GM19467 (cell line): ENCODE results near the gene NACAD.

Experiments
- ATAC-seq: cut with Tn5 transposase; IDR thresholded peaks from one replicate; pipeline ENCODE4 v1.9.1; 2021; ENCODE audit warnings: mild to moderate bottlenecking, moderate library complexity; ENCODE audit not compliant: unreplicated experiment

Gene NACAD

GRCh38 chr7:45092100-45092930 is 3.5 kb upstream of the NACAD start:
- ATAC-seq, result no peak

DNA sequence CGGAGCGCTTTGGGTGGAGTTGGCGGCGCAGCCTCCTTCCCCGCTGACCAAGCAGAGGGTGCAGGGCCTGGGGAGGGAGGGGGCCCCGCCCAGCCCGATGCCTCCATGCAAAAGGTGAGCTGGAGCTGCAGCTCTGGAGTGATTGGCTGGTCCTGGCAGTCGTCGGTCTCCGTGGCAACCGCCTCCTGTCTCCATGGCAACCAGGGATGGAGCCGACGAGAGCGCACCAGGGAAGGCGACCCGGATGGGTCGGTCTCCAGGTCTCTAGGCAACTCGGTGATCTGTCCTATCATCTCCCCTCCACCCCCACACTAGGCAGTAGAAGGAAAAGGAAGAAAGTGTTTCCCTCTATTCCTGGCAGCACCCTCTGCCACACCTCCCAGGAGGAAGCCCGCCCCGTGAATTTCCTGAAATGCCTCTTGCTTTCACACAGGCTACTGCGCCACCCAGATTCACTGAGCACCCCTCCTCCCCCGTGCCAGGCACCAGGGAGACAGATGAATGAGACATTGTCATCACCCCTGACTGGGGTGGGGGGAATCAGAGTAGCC is 647 bp upstream of the NACAD start:
- no peak for ATAC-seq

DNA sequence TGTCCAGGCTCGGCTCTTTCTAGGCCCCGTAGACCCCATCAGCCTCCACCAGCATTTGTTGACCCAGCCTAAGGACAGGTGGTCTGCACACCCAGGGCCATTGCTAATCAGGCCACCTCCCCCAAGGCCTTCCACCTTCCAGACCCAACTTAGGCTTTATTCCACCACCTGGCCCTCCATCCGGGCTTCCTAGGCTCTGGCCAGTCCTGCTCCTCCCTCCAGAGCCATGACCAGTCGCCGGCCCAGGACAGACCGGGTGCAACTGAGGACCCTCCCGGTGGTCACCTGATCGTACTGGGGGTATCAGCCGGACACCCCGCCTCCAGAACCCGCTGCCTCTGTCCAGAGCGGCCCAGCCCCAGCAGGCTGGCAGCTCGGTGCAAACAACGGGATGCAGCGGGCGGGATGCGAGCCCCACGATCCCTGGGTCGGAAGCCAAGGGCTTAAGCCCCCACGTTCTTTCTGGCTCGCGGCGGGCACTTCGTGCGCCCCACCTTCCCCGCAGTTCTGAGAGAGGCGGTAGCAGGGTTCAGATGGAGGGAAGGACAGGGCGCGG is 545 bp downstream of the NACAD start:
- ATAC-seq, result no peak

DNA sequence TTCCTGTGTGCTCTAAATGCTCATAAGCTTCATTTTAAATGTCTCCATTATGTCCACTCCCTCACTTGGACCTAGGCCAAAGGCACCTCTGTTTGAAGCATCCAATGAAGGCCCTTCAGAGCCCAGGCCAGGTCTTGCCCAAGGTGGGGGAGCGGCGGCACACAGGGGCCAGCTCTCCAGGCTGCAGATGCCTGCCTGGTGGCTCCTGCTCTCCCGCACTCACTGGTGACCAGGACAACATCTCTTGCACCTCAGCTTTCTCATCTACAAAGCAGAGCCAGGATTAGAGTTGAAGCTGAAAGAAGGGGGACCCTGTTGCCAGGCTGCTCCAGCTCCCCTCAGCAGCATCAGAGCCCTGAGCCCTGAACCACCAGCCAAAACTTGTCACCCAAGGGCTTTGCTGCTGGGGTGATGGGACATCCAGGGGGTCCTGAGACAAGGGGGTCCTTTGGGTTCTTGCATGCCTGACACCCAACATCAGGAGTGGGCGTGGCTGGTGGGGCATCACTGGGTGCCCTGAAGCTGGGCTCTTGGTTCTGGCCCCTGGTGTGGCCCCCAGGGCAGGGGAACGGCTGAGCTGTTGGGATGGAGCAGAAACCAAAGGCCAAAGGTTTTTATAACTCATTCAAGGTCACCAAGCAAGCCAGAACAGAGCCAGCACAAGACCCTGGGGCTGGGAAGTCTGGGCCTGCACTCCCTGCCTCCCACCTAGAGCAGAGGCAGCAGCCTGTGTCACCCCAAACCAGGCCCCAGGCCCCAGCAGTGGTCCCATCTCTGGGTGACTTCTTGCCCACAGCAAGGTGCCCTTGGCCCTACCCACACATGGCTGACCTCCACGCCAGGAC is 1.2 kb downstream of the NACAD start:
- no peak for ATAC-seq

- ATAC-seq, result no peak
These were observed 2.3 kb downstream of the NACAD start for GRCh38 chr7:45086331-45087065.

- no peak for ATAC-seq
These were observed 3.1 kb downstream of the NACAD start for GRCh38 chr7:45085619-45086200.

DNA sequence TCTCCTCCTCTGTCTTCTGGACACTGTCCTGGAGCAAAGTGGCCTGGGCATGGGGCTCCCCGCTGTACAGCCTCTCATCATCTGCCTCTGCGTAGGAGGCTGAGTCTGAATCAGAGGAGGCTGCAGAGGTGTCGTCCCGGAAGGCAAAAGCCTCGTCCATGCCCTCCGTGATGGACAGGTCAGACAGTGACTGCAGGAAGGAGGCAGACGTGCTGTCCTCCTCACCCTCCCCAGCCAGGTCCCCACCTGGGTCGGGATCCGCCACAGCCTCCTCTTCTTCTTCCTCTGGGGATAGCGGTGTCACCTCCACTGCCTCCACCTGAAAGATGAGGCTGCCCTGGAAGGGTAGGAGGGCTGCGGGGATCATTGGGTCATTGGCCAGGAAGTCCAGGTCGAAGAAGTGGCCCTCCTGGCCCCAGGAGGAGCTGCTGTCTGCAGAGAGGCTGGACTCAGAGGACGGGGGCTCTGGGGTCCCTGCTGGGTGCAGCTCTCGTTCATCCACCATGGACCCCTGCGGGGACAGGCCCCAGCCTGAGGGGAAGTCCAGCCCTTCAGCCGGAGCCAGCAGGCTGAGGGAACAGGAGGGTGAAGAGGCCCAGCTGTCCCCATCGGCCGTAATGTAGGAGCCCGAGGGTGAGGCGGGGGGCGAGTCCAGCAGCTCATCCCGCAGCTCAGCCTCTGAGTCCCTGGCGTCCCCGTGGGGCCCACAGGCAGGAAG is 3.7 kb downstream of the NACAD start:
- ATAC-seq, result no peak

- ATAC-seq, result no peak
These were observed 4.4 kb downstream of the NACAD start for GRCh38 chr7:45084336-45084735.

GRCh38 chr7:45082831-45083331 is 5.9 kb downstream of the NACAD start:
- no peak for ATAC-seq

DNA sequence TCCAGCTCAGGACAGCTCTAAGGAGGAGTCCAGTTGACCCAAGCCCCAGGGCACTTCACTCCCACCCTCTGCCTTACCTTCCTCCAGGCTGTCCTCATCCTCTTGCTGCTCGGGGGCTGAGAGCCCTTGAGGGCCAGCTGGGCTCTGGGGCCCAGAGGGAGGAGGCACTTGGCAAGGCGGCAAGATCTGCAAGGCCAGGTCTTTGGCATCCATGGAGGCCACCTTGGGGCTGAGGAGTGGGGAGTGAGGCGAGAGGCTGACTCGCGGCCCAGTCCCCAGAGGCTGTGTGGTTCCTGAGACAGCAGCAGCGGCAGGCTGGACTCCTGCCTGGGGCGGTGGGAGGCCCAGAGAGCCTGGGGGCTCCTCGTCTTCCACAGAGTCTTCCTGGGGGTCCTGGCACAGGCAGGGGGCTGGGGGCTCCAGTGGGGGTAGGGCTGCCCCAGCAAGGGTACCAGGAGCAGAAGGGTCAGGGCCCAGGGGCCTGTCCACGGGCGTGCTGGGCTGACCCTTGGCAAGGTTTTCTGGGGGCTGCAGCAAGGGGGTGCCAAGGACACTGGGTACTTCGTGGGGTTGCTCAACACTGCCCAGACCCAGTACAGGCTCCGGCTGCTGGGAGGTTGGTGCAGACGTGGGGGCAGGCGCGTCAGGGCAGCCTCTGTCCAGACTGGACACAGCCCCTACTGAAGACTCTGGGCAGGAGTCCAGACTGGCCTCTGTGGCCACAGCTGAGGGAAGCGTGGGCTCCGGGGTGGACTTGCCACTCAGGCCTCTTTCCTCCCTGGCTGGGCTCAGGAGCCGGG is 6.5 kb downstream of the NACAD start:
- ATAC-seq, result no peak

DNA sequence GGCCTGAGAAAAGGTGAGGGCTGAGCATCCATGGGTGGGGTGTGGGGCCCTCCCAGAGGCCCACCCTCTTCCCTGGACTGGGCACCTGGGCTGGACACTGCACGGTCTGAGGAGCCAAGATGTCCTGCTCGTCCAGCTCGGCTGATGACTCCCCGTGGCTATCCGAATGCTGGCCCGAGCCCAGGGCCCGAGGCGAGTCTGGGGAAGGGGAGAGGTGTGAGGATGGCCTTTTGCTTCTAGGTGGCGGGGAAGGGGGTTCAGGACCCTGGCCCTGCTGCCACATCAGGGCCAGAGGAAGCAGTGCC is 7.1 kb downstream of the NACAD start:
- no peak for ATAC-seq

DNA sequence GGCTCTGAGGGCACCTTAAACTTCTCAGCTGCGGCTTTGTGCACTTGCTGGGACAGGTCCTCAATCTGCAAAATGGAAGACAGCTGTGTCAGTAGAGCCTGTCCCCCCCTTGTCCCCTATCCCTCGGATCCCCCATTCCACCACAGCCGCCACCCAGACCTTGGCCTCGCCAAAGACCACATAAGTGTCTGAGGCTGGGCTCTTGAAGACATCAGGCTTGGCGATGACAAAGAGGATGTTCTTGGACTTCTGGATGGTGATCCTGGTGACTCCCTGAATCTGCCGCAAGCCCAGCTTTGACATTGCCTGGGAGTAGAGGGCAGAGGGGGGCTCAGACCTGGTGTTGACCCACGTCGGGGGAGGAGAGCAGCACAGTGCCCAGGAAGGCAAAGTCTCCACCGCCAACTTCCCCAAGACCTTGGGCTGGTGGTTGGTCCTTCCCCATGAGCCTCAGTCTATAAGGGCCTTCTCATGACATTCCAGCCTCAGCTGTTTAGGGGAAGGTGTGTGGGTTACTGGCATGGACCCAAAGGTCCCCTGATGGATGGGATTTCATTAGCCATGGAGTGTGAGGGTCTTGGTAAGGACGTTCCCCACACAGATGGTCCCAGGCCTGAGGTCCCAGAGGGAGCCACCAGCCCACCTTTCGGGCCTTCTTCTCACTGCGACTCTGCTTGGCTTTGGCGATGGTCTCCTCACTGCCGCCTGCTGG is 7.7 kb downstream of the NACAD start:
- ATAC-seq, result no peak

DNA sequence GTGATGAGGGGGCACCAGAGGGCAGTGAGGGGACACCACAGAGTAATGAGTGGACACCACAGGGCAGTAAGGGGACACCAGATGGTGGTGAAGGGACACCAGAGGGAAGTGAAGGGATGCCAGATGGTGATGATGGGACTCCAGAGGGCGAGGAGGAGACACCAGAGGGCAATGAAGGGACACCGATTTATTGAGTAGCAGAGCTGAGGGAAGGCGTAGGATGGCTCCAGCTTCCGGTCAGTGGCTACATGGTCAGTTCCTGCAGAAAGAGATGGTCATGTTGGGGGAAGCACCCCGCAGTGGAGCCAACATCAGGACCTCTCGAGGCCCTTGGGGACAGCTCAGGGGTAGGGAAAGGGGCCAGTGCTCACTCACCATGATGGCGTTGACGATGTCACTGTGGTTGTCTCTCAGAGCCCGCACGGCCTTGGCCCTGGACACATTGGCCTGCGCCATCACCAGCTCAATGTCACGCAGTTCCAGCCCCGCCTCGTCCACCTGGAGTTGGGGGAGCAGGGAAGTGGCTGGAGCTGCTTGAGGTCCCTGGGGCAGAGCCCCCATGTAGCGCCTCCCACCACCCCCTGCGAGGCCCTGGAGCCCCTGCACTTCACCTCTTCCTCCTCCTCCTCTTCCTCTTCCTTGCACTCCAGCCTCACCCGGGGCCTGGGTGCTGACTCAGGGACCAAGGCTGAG is 8.4 kb downstream of the NACAD start:
- ATAC-seq, result no peak

DNA sequence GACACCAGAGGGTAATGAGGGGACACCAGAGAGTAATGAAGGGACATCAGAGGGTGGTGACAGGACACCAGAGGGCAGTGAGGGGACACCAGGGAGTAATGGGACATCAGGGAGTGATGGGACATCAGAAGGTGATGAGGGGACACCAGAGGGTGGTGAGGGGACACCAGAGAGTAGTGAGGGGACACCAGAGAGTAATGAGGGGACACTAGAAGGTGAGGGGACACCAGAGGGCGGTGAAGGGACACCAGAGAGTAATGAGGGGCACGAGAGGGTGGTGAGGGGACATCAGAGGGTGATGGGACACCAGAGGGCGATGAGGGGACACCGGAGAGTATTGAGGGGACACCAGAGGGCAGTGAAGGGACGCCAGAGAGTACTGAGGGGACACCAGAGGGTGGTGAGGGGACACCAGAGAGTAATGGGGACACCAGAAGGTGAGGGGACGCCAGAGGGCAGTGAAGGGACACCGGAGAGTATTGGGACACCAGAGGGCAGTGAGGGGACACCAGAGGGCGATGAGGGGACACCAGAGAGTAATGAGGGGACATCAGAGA is 10.6 kb downstream of the NACAD start:
- no peak for ATAC-seq

DNA sequence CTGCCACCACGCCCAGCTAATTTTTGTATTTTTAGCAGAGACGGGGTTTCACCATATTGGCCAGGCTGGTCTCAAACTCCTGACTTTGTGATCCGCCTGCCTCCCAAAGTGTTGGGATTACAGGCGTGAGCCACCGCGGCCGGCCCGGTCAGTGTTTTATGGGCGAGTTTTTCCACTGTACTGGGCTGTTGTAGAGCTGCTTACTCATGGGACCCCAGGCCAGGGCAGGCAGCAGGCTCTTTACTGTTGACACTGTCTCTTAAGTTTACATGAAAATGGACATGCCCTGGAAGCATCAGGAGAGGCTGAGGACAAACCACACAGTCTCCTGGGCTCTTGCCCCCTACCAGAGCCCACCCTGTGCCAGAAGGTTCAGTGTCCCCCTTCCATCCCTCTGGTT is 11.2 kb downstream of the NACAD start:
- ATAC-seq, result no peak

DNA sequence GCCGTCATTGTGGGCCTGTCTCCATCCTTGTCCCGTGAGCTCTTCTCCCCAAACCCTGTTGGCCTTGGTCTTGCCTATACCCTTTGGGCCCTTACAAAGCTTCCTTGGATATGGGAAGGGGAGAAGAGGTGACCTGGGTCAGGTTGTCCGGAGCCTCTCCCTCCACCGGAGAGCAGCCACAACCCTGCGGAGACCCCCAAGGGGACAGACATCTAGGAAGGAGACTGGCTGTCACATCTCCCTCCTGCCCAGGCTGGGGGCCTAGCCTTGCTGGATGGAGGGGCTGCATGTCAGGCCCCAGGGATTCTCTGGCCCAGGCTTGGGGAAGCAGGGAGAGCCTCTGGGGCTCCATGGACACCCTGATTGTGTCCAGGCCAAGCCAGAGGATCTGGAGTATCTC is 11.8 kb downstream of the NACAD start:
- no peak for ATAC-seq
